HCT116 (cell line): ENCODE results near the gene TTC23. TPM values are rescaled to one million over a fixed set of nuclear protein-coding genes. Genes with fewer than 3 reads are reported as not detected.

ENCODE experiments used
- ATAC-seq: fragments of 200-7000 bp; cut with Tn5 transposase; 2 replicates; pipeline ENCODE4 v1.9.1; 2020; ENCODE audit warnings: mild to moderate bottlenecking, moderate library complexity
- BruUV-seq: library from RNA; stranded (reverse); fragments of 400-500 nt; replicated peaks from 2 replicates; lab custom pipeline; 2021; lab: Mats Ljungman, UMichigan
- CTCF ChIA-PET: fragments of 300-600 bp; sonication (Branson Sonifier 250); formaldehyde crosslinking; loops from one replicate; lab custom pipeline; 2021; ENCODE audit warnings: antibody characterized with exemption; lab: Charles Lee
- POLR2A ChIA-PET: fragments of 300-600, 350-600 bp; sonication (Branson Sonifier 250); formaldehyde crosslinking; loops from one replicate; lab custom pipeline; 2021; ENCODE audit warnings: antibody characterized with exemption; lab: Charles Lee
- RAD21 ChIA-PET, 2 experiments: fragments of 300-600 bp; sonication (Branson Sonifier 250); formaldehyde crosslinking; loops; one replicate each; lab custom pipeline; 2023; ENCODE audit warnings: low total read pairs in 2 of 2; ENCODE audit not compliant: uncharacterized antibody in 2 of 2, unreplicated experiment in 2 of 2, low non-redundant PET in 1 of 2; lab: Charles Lee
- DNase-seq: peaks from one replicate; pipeline ENCODE4 v3.0.0-alpha.2; 2010; ENCODE audit warnings: low read depth, low spot score
- H2AFZ ChIP-seq: fragments of 200-600 bp; shearing (Covaris generic), sonication (generic); 2 replicates; pipeline ENCODE4 v1.6.1; 2017; ENCODE audit warnings: low read depth, mixed run types, mixed read lengths, antibody characterized with exemption, low read length; ENCODE audit not compliant: poor library complexity, severe bottlenecking
- H3K27ac ChIP-seq: 2 replicates; pipeline ENCODE4 v1.5.1; 2012; ENCODE audit warnings: low read depth, low read length
- H3K27me3 ChIP-seq: fragments of 200-600 bp; sonication (generic); 2 replicates; pipeline ENCODE4 v1.6.1; 2016; ENCODE audit warnings: mixed run types, low read length, mixed read lengths; ENCODE audit not compliant: insufficient read depth
- H3K36me3 ChIP-seq, 2 experiments: fragments of 200-500 bp in 1 of 2; fragments of 200-600 bp in 1 of 2; sonication (Bioruptor generic) in 1 of 2; sonication (generic) in 1 of 2; 2 replicates each; pipeline versions ENCODE4 v1.5.1 to v1.6.1; 2014 to 2016; ENCODE audit warnings: low read length in 2 of 2, inconsistent platforms in 1 of 2, mixed read lengths in 1 of 2, mixed run types in 1 of 2; ENCODE audit not compliant: insufficient read depth in 2 of 2, control insufficient read depth in 1 of 2
- H3K4me1 ChIP-seq, 2 experiments: fragments of 200-600 bp in 1 of 2; sonication (generic) in 1 of 2; 2 replicates each; pipeline versions ENCODE4 v1.5.1 to v1.6.1; 2012 to 2017; ENCODE audit warnings: low read length in 2 of 2, inconsistent platforms in 1 of 2, mild to moderate bottlenecking in 1 of 2, mixed read lengths in 1 of 2, mixed run types in 1 of 2, moderate library complexity in 1 of 2; ENCODE audit not compliant: insufficient read depth in 2 of 2, control insufficient read depth in 1 of 2
- H3K4me2 ChIP-seq: fragments of 200-600 bp; sonication (generic); 2 replicates; pipeline ENCODE4 v1.6.1; 2017; ENCODE audit warnings: mixed run types, low read length, mixed read lengths
- H3K4me3 ChIP-seq, 2 experiments: fragments of 200-600 bp in 1 of 2; sonication (generic) in 1 of 2; replicated peaks in 1 of 2; 2 replicates each; pipeline ENCODE4 v1.5.1; 2011 to 2016; ENCODE audit warnings: low read length in 2 of 2, control low read depth in 1 of 2, low read depth in 1 of 2, mild to moderate bottlenecking in 1 of 2, mixed read lengths in 1 of 2, mixed run types in 1 of 2
- H3K79me2 ChIP-seq: fragments of 200-600 bp; sonication (generic); 2 replicates; pipeline ENCODE4 v1.6.1; 2017; ENCODE audit warnings: mild to moderate bottlenecking, mixed run types, low read length, moderate library complexity, mixed read lengths; ENCODE audit not compliant: insufficient read depth
- H3K9ac ChIP-seq: fragments of 200-600 bp; sonication (generic); 2 replicates; pipeline ENCODE4 v1.6.1; 2016; ENCODE audit warnings: low read length, mixed read lengths
- H3K9me2 ChIP-seq: fragments of 200-600 bp; sonication (generic), shearing (Covaris generic); 2 replicates; pipeline ENCODE4 v1.6.1; 2017; ENCODE audit warnings: mixed run types, mild to moderate bottlenecking, moderate library complexity; ENCODE audit not compliant: insufficient read depth
- H3K9me3 ChIP-seq, 2 experiments: fragments of 200-500 bp in 1 of 2; fragments of 200-600 bp in 1 of 2; sonication (Bioruptor generic) in 1 of 2; sonication (generic) in 1 of 2; 2 replicates each; pipeline ENCODE4 v1.6.1; 2014 to 2017; ENCODE audit warnings: low read length in 2 of 2, mixed read lengths in 2 of 2, inconsistent platforms in 1 of 2, low read depth in 1 of 2, mild to moderate bottlenecking in 1 of 2, mixed run types in 1 of 2, moderate library complexity in 1 of 2; ENCODE audit not compliant: control insufficient read depth in 1 of 2, insufficient read depth in 1 of 2
- H4K20me1 ChIP-seq: fragments of 200-600 bp; sonication (generic), shearing (Covaris generic); 2 replicates; pipeline ENCODE4 v1.6.1; 2017; ENCODE audit warnings: mixed run types, mild to moderate bottlenecking, moderate library complexity; ENCODE audit not compliant: insufficient read depth
- ATF3 ChIP-seq: IDR thresholded peaks from 2 replicates; pipeline ENCODE4 v1.6.1; 2012
- CBX3 ChIP-seq: IDR thresholded peaks from 2 replicates; pipeline ENCODE4 v1.6.1; 2012; ENCODE audit warnings: low read depth
- CEBPB ChIP-seq: IDR thresholded peaks from 2 replicates; pipeline ENCODE4 v1.6.1; 2012; ENCODE audit warnings: low read depth
- EGR1 ChIP-seq: IDR thresholded peaks from 2 replicates; pipeline ENCODE4 v1.6.1; 2012; ENCODE audit warnings: low read depth
- EZH2 ChIP-seq: fragments of 200-600 bp; sonication (generic); IDR thresholded peaks from 2 replicates; pipeline ENCODE4 v1.6.1; 2017; ENCODE audit warnings: antibody characterized with exemption, mixed run types
- EZH2phosphoT487 ChIP-seq: fragments of 200-600 bp; IDR thresholded peaks from 2 replicates; pipeline ENCODE4 v1.6.1; 2018; ENCODE audit warnings: antibody characterized with exemption, borderline replicate concordance
- FOSL1 ChIP-seq: IDR thresholded peaks from 2 replicates; pipeline ENCODE4 v1.6.1; 2012; ENCODE audit warnings: low read depth
- JUND ChIP-seq: IDR thresholded peaks from 2 replicates; pipeline ENCODE4 v1.6.1; 2012
- MAX ChIP-seq: IDR thresholded peaks from 2 replicates; pipeline ENCODE4 v1.6.1; 2012
- POLR2A ChIP-seq: IDR thresholded peaks from 2 replicates; pipeline ENCODE4 v1.7.0; 2011; ENCODE audit warnings: borderline replicate concordance; ENCODE audit not compliant: insufficient read depth, insufficient read length; ENCODE audit errors: extremely low read depth
- POLR2AphosphoS5 ChIP-seq: IDR thresholded peaks from 2 replicates; pipeline ENCODE4 v1.6.1; 2011; ENCODE audit warnings: mild to moderate bottlenecking, low read depth, low read length, moderate library complexity
- REST ChIP-seq: IDR thresholded peaks from 2 replicates; pipeline ENCODE4 v1.6.1; 2012; ENCODE audit warnings: low read depth
- SP1 ChIP-seq: IDR thresholded peaks from 2 replicates; pipeline ENCODE4 v1.6.1; 2012; ENCODE audit warnings: low read depth
- TCF7L2 ChIP-seq: IDR thresholded peaks from 2 replicates; pipeline ENCODE4 v1.7.0; 2011; ENCODE audit warnings: borderline replicate concordance, inconsistent platforms; ENCODE audit not compliant: insufficient read depth, insufficient read length; ENCODE audit errors: extremely low read depth
- intact Hi-C: fragments of 100-400 bp; cut with micrococcal nuclease; formaldehyde crosslinking; loops from 2 replicates; pipeline ENCODE4 v1.10.0; 2022
- total RNA-seq: library from RNA; stranded (reverse); gene quantifications from one replicate; pipeline ENCODE4 v1.2.1, GENCODE V29; 2021; ENCODE audit not compliant: unreplicated experiment
- TF ChIP-seq, protein P1 (sequence below), 3 experiments: fragments of 200-600 bp in 1 of 3; sonication (generic) in 1 of 3; IDR thresholded peaks in 2 of 3; conservative IDR thresholded peaks in 1 of 3; 2 replicates each; pipeline ENCODE4 v1.5.1; 2012 to 2017; ENCODE audit warnings: low read depth in 2 of 3, low read length in 2 of 3, antibody characterized with exemption in 1 of 3, borderline replicate concordance in 1 of 3, control low read depth in 1 of 3, mild to moderate bottlenecking in 1 of 3, mixed read lengths in 1 of 3, mixed run types in 1 of 3, moderate library complexity in 1 of 3; ENCODE audit not compliant: insufficient read depth in 1 of 3

Gene TTC23
- total RNA-seq, 1 experiment from 2014 or later, result 10.2 TPM

DNA sequence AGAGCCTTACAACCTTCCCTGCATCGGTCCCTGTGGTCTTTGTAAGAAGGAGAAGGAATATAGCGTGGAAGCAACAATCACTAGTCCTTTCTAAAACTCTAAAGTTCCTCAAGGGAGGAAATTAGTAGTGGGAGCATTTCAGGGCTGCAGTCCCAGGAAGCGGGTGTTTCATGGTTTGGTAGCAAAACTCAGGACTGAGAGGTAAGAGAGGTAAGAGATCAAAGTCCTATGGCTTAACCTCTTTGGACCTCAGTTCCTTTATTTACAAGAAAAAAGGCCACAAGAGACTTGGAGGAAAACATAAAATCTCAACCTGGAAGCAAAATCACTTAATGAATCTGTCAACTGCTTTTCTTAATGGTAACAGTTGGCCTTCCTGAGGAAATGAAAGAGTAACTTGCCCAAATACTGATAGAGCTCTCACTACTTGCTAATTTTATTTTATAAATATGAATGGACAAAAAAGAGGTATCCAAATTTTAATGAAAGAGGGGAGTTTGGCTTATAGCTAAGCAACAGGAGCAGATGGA lies 16.2 kb upstream of the TTC23 start:
- Histone ChIP-seq H3K79me2 (no peaks in the 10 kb centered on the region), H3K36me3 (no peaks in the 10 kb centered on the region), H3K4me1 (no peaks in the 10 kb centered on the region), H3K4me3 (no peak overlapping the region), H2AFZ (no peak overlapping the region), H3K9me3 (no peaks in the 10 kb centered on the region), H3K27me3 (no peaks in the 10 kb centered on the region), H3K4me2 (no peak overlapping the region), H3K9ac (no peak overlapping the region), H3K27ac (no peak overlapping the region), H3K9me2 (no peaks in the 10 kb centered on the region), H4K20me1 (no peaks in the 10 kb centered on the region)
- RAD21 ChIA-PET, result no interaction called here
- POLR2A ChIA-PET, result no interaction called here
- DNase-seq (no peak), ATAC-seq (no peak)
- TF ChIP-seq CBX3 (no peak), EZH2phosphoT487 (no peak), POLR2AphosphoS5 (no peak), ATF3 (no peak), POLR2A (no peak), EGR1 (no peak), EZH2 (no peak), FOSL1 (no peak), SP1 (no peak), MAX (no peak), CEBPB (no peak), REST (no peak), JUND (no peak), TCF7L2 (no peak)
- TF ChIP-seq, protein P1, sequence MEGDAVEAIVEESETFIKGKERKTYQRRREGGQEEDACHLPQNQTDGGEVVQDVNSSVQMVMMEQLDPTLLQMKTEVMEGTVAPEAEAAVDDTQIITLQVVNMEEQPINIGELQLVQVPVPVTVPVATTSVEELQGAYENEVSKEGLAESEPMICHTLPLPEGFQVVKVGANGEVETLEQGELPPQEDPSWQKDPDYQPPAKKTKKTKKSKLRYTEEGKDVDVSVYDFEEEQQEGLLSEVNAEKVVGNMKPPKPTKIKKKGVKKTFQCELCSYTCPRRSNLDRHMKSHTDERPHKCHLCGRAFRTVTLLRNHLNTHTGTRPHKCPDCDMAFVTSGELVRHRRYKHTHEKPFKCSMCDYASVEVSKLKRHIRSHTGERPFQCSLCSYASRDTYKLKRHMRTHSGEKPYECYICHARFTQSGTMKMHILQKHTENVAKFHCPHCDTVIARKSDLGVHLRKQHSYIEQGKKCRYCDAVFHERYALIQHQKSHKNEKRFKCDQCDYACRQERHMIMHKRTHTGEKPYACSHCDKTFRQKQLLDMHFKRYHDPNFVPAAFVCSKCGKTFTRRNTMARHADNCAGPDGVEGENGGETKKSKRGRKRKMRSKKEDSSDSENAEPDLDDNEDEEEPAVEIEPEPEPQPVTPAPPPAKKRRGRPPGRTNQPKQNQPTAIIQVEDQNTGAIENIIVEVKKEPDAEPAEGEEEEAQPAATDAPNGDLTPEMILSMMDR (IDR thresholded peaks at IDR 0.05 in 2 of 3, conservative IDR thresholded peaks at IDR 0.05 in 1 of 3; ENCODE audit: borderline replicate concordance in 1 of 3, insufficient read depth in 1 of 3, low read depth in 2 of 3, low read length in 2 of 3), result no peak
- BruUV-seq, result no TSS peak
- intact Hi-C loops, result no loop called here
- CTCF ChIA-PET, result no interaction called here
